ENCODE data around the gene MIGA2.

Gene MIGA2

GRCh38 chr9:129037767-129038098, 1.3 kb downstream of the MIGA2 start:
- no peak for DNase-seq

DNA sequence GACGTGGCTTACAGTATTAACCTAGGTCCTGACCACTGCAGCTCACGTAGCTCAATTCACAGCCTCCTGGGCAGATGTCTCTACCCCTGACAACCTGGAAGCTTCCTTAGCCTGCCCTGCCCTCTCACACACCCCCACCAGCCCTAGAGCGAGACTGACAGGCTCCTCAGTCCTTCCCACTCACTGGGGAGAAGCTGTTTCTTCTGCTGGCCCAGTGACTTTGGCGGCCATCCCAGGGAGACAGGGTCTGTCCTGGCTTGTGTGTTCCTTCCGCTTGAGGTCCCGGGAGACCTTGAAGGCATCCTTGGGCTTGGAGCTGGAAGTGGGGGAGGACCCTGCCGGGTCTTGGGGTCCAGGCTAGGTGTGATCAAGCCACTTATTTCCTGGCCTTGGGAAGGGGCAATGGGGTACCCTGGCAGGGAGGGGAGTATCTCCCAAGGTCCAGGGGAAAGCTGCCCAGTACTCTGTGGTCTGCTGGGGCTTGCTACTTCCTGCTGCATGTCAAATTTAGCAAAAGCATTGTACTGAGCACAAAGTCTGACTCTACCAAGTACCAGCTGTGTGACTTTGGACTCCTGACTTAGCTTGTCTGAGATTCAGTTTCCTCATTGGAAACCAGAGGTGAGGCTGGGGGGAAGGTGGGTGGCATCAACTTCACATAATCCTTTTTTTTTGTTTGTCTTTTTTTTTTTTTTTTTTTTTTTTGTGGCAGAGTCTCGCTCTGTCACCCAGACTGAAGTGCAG, 1.9 kb downstream of the MIGA2 start:
- no peak for DNase-seq

- no peak for DNase-seq
Observed at GRCh38 chr9:129040113-129040643, 3.8 kb downstream of the MIGA2 start.

- DNase-seq: no peak
Observed at GRCh38 chr9:129042016-129042415, 5.6 kb downstream of the MIGA2 start.

DNA sequence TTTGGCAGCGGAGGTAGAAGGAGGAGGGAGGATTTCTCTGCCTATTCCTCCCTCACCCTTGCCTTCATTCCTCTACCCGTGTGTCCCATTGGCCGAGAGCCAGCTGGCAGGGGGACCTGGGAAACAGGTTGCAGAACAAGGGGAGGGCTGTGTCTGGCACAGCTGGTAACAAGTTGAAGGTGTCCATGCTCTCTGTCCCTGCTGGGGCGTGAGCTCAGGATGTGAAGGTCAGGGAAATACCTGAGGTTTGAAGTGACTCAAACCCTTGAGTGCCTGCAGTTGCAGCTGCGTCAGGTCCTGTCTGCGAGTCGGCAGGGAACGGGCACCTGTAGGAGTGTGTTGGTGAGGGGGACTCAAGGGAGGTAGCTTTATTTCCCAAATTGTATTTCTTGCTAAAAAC, 16.2 kb downstream of the MIGA2 start:
- no peak for DNase-seq

DNA sequence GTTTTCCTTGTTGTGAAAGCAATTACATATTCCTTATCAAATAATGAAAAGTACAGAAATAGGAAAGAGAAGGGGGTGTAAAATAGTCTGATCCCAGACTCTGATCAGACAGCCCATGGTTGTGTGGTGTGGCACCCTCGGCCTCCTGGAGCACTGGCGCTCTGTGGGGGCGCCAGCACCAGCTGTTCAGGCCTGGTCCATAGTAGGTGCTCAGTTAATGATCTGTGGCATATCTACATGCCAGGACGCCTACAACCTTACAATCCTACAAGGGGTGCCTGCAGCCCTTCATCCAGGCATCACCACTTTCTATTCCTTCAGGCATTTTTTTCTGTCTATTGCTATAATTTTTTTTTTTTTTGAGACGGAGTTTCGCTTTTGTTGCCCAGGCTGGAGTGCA, 16.6 kb downstream of the MIGA2 start:
- DNase-seq: no peak

GRCh38 chr9:129054163-129054851, 17.9 kb downstream of the MIGA2 start:
- no peak for DNase-seq

DNA sequence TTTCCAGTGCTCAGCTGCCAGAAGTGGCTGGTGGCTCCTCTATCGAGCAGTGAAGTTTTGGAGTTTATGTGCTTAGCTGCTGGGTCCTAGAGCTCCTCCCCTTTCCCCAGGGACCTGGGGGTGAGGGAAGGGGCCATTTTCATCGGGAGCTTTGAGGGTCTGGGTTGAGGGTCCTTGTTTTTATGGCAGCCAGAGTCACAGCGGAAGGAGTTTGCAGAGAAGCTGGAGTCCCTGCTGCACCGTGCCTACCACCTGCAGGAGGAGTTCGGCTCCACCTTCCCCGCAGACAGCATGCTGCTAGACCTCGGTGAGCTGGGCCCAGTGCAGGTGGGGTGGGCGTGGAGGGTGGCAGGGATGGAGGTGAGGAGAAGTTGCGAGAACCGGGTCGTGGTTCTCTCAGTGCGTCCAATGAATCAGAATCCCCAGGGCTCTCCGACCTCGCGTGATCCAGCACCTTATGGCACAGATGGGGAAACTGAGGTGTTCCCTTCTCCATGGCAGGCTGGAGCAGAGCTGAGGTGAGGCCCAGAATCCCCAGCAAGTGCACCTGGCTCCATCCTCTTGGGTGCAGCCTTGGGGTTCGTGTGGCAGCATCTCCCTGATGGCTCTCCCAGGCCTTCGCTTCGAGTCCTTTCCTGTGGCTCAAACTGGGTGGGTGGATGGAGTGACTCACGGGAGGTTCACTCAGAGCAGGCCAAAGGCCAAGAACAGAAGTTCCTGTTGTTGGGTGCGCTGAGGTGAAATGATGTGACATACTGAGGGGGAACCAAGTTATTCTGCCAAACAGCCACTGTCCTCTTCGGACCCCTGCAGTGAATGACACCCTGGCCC, 22.8 kb downstream of the MIGA2 start:
- DNase-seq: no peak

GRCh38 chr9:129059796-129060785, 23.7 kb downstream of the MIGA2 start:
- DNase-seq: no peak

DNA sequence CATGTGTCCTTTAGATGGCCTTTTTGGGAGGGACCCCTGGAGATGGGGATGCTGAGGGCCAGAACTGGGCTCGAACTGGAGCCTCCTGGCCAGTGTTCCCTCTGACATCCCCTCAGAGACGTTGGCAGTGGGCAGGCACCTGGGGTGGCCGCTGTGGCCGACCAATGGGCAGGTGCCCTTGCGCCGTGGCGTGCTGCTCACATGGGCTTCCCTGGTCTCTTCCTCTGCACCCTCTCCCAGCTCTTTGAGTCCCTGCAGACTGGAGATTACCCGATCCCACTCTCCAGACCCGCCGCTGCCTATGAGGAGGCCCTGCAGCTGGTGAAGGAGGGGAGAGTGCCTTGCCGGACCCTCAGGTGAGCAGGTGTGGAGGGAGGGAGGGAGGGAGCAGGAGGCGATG, 24.6 kb downstream of the MIGA2 start:
- no peak for DNase-seq

- DNase-seq: no peak
Observed at GRCh38 chr9:129063061-129063460, 26.6 kb downstream of the MIGA2 start.

GRCh38 chr9:129064499-129064908, 28.1 kb downstream of the MIGA2 start:
- no peak for DNase-seq

GRCh38 chr9:129068110-129068509, 31.7 kb downstream of the MIGA2 start:
- no peak for DNase-seq

GRCh38 chr9:129068990-129069861, 32.8 kb downstream of the MIGA2 start:
- DNase-seq: peak; percentile 22

GRCh38 chr9:129069862-129070641, 33.6 kb downstream of the MIGA2 start:
- no peak for DNase-seq

- no peak for DNase-seq
Observed at GRCh38 chr9:129070696-129071525, 34.5 kb downstream of the MIGA2 start.

DNA sequence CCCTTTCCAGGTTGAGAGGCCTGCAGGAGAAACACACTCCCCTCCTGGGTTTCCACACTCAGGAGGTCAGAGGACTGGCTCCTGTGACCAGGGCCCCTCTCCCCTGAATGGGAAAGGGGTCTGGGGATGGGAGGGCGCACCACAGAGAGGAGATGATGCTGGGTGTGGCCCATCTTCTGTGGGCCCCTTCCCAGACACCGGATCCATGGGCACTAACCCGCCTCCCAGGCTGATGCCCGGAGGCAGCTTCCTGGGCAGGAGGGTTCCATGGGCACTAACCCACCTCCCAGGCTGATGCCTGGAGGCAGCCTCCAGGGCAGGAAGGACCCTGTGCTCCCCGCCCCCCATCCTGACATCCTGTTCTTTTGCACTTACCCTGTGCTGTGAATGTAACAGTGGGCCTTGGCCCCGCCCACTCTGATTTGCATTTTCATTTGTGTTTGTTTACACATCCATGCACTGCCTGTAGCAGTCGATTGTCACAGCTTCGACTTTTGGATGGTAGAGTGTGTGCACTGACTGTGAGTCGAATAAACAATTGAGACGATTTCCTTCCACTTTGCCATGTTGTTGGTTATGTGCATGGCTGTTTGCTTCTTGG, 35.2 kb downstream of the MIGA2 start:
- no peak for DNase-seq

GRCh38 chr9:129072171-129072570, 35.7 kb downstream of the MIGA2 start:
- DNase-seq: no peak

DNA sequence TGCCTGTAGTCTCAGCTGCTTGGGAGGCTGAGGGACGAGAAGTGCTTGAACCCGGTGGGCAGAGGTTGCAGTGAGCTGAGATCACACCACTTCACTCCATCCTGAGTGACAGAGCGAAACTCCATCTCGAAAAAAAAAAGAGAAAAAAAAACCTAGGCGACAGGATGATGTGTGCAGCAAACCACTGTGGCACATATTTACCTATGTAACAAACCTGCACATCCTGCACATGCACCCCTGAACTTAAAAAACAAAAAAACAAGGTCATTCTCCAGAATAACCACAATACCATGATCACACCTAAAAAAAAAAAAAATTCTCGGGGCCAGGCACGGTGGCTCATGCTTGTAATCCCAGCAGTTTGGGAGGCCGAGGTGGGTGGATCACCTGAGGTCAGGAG, 37.0 kb downstream of the MIGA2 start:
- no peak for DNase-seq
